ENCODE data around the gene ZBTB40.

- TF ChIP-seq EZH2phosphoT487 (conservative IDR thresholded peaks at IDR 0.05; ENCODE audit: low read length), result no peak
- TF ChIP-seq CTCF (IDR thresholded peaks at IDR 0.05; ENCODE audit: insufficient read depth, low read length, poor library complexity, severe bottlenecking), result no peak
These were observed 41.2 kb upstream of the ZBTB40 start for GRCh38 chr1:22410401-22410800.
